HUES48 (cell line): ENCODE measurements around the gene CMSS1.

Experiments used
- H3K27ac ChIP-seq: one replicate; pipeline ENCODE4 v1.7.0; 2013; ENCODE audit warnings: low read depth, low read length, inconsistent platforms
- H3K27me3 ChIP-seq: 2 replicates; pipeline ENCODE4 v1.6.1; 2013; ENCODE audit warnings: mild to moderate bottlenecking, low read length; ENCODE audit not compliant: control insufficient read depth, insufficient read depth
- H3K36me3 ChIP-seq: 2 replicates; pipeline ENCODE4 v1.6.1; 2013; ENCODE audit warnings: low read length; ENCODE audit not compliant: control insufficient read depth, insufficient read depth
- H3K4me1 ChIP-seq: 2 replicates; pipeline ENCODE4 v1.6.1; 2013; ENCODE audit warnings: mild to moderate bottlenecking, low read length; ENCODE audit not compliant: control insufficient read depth, insufficient read depth
- H3K4me3 ChIP-seq: 2 replicates; pipeline ENCODE4 v1.5.1; 2013; ENCODE audit warnings: mild to moderate bottlenecking, low read depth, low read length
- H3K9ac ChIP-seq: 2 replicates; pipeline ENCODE4 v1.6.1; 2013; ENCODE audit warnings: mild to moderate bottlenecking, low read depth, low read length, moderate library complexity
- H3K9me3 ChIP-seq: 2 replicates; pipeline ENCODE4 v1.6.1; 2013; ENCODE audit warnings: low read length; ENCODE audit not compliant: control insufficient read depth, insufficient read depth

The CMSS1 gene

DNA sequence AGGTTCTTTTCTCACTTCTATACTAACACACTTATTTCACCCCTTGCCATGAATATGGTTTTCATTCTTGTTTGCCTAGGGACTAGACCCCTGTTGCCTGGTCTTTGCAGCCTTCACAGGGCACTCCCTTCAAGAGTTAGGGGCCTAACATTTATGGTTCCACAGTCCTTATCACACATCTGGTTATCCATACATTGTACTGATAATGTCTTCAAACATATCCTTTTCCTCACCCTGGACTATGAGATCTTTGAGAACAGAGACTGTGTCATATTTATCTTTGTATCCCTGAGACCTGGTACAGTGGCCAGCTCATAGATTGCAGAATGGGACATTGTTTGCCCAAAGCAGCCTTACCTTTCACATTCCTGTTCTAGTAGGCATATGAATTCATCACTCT lies 106.2 kb downstream of the CMSS1 start:
- Histone ChIP-seq H3K4me3 (no peak overlapping the region), H3K27me3 (no peaks in the 10 kb centered on the region), H3K9ac (no peak overlapping the region), H3K27ac (no peak overlapping the region), H3K36me3 (no peaks in the 10 kb centered on the region), H3K4me1 (peaks cover 54% of the 10 kb centered on the region), H3K9me3 (no peaks in the 10 kb centered on the region)

DNA sequence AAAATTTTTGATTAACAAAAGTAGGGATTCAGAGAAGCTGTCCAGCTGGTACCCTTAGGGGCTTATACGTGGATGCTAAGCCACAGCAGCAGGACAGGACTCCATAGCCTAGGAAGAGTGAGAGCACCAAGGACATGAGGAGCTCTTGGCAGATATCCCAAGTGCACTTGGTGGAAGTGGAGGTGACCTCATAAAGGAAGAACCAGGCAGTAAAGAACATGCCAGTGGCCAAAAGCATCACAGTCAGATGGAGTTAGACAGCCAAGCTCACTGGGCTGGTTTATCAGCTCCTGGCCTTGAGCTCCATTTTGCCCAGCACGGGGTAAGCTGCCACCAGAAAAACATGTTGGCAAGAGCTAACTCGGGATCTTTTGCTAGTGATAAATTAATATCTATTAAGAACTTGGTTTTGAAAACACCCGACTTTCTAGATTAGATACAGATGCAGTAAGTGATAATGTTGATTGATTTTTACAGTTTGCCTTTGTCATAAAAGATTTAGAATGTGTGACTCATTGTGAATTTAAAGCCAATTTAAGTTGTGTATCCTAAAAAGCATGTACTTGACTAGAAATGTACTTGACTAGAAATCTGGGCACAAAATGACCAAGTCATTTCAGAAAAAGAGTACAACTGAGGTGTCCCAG lies 108.0 kb downstream of the CMSS1 start:
- peaks cover 59% of the 10 kb centered on the region for H3K4me1 ChIP-seq
- no peaks in the 10 kb centered on the region for H3K9me3 ChIP-seq
- no peaks in the 10 kb centered on the region for H3K36me3 ChIP-seq
- H3K4me3 ChIP-seq = no peak overlapping the region
- no peak overlapping the region for H3K27ac ChIP-seq
- no peaks in the 10 kb centered on the region for H3K27me3 ChIP-seq
- H3K9ac ChIP-seq = no peak overlapping the region

DNA sequence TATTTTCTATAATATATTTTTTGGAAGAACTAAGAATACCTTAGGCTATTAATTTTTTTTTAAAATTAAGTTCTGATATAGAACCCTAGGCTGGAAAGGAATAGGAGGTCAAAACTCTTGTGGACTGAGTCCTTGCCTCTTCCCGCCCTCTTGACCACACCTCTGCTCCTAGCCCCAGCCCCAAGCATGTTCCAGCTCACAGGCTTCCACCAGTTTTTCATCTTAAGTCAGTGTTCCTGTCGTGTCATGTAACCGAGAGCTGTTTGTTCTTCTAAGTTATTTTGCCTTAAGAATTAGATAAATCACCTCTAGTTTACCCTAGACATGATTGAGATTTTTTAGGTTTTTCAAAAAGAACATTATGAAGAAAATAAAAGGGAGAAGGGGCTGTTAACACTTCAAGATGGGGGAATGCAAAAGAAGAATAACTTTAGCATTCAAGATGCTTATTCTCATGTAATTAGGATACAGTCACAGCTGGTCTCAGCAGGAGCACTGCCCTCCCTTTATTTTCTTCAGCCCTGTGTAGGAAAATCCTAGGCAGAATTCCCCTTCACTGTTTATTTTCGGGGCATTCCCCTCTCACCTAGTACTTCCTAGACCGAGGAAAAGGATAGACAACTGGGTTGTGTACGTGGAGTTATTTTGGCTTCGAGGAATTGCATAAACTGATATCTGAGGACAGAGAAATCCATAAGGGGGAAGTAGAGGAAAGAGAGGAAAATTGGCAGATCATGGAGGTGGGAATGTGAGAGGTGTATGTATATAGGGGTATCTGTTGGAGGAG lies 110.2 kb downstream of the CMSS1 start:
- no peaks in the 10 kb centered on the region for H3K27me3 ChIP-seq
- H3K36me3 ChIP-seq = no peaks in the 10 kb centered on the region
- H3K9ac ChIP-seq = 0 out of 2 replicates have a peak overlapping the region, but pooled peaks have one; percentile 13
- H3K27ac ChIP-seq = peak overlapping the region; percentile 90
- peak overlapping the region; percentile 44 for H3K4me3 ChIP-seq
- H3K4me1 ChIP-seq = peaks cover 62% of the 10 kb centered on the region
- H3K9me3 ChIP-seq = no peaks in the 10 kb centered on the region

- peak overlapping the region; percentile 0; the same call in 1 of the 2 replicates for H3K9ac ChIP-seq
Observed at GRCh38 chr3:99928771-99929744, 111.4 kb downstream of the CMSS1 start.

DNA sequence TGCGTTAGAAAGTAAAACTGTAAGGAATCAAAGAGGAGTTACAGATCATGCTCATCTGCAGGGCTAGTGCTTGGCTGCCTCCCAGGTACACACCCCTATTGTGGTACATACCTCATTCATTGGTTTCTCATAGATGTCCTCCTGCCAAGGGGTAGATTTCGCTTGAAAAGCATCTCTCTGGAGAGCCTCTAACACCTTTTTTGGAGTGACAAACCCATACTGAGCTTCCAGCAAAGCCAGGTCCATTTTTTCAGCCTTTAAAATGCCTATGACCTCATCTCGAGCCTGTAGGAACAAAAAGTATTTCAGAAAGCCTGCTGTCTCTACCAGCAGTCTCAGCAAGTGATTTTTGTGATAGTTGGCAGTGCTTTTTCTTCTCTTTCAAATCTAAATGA lies 112.1 kb downstream of the CMSS1 start:
- no peaks in the 10 kb centered on the region for H3K9me3 ChIP-seq
- peaks cover 61% of the 10 kb centered on the region for H3K4me1 ChIP-seq
- H3K9ac ChIP-seq = no peak overlapping the region
- peak overlapping the region; percentile 90 for H3K27ac ChIP-seq
- H3K4me3 ChIP-seq = no peak overlapping the region
- H3K36me3 ChIP-seq = no peaks in the 10 kb centered on the region
- H3K27me3 ChIP-seq = no peaks in the 10 kb centered on the region

More at GRCh38 chr3:99928771-99929744, 111.4 kb downstream of the CMSS1 start:
- H3K4me1 ChIP-seq = peaks cover 62% of the 10 kb centered on the region
- H3K27ac ChIP-seq = peak overlapping the region; percentile 90
- no peaks in the 10 kb centered on the region for H3K36me3 ChIP-seq
- H3K9me3 ChIP-seq = no peaks in the 10 kb centered on the region
- H3K27me3 ChIP-seq = no peaks in the 10 kb centered on the region
- H3K4me3 ChIP-seq = 0 out of 2 replicates have a peak overlapping the region, but pooled peaks have one; percentile 38

GRCh38 chr3:99931059-99931458 lies 113.4 kb downstream of the CMSS1 start:
- no peaks in the 10 kb centered on the region for H3K27me3 ChIP-seq
- H3K9ac ChIP-seq = no peak overlapping the region
- no peak overlapping the region for H3K4me3 ChIP-seq
- no peaks in the 10 kb centered on the region for H3K9me3 ChIP-seq
- H3K4me1 ChIP-seq = peaks cover 48% of the 10 kb centered on the region
- H3K36me3 ChIP-seq = no peaks in the 10 kb centered on the region
- H3K27ac ChIP-seq = no peak overlapping the region

- Histone ChIP-seq H3K36me3 (no peaks in the 10 kb centered on the region), H3K27me3 (no peaks in the 10 kb centered on the region), H3K27ac (no peak overlapping the region), H3K9me3 (no peaks in the 10 kb centered on the region), H3K4me1 (peaks cover 27% of the 10 kb centered on the region), H3K9ac (no peak overlapping the region), H3K4me3 (no peak overlapping the region)
Observed at GRCh38 chr3:99933971-99934750, 116.5 kb downstream of the CMSS1 start.

- no peaks in the 10 kb centered on the region for H3K9me3 ChIP-seq
- peaks cover 17% of the 10 kb centered on the region for H3K4me1 ChIP-seq
- no peaks in the 10 kb centered on the region for H3K27me3 ChIP-seq
- H3K27ac ChIP-seq = no peak overlapping the region
- H3K36me3 ChIP-seq = no peaks in the 10 kb centered on the region
- no peak overlapping the region for H3K9ac ChIP-seq
- no peak overlapping the region for H3K4me3 ChIP-seq
Observed at GRCh38 chr3:99934975-99935797, 117.5 kb downstream of the CMSS1 start.

- H3K9me3 ChIP-seq = no peaks in the 10 kb centered on the region
- no peak overlapping the region for H3K27ac ChIP-seq
- no peak overlapping the region for H3K4me3 ChIP-seq
- peaks cover 2% of the 10 kb centered on the region; the same call in 1 of the 2 replicates for H3K4me1 ChIP-seq
- H3K9ac ChIP-seq = no peak overlapping the region
- H3K36me3 ChIP-seq = no peaks in the 10 kb centered on the region
- no peaks in the 10 kb centered on the region for H3K27me3 ChIP-seq
Observed at GRCh38 chr3:99938270-99938911, 120.7 kb downstream of the CMSS1 start.
